ENCODE measurements around the gene MYCBP2. TPM values are rescaled to one million over a fixed set of nuclear protein-coding genes. Genes with fewer than 3 reads are reported as not detected.

The MYCBP2 gene
- total and polyA plus RNA-seq, 5 donors from 2014 or later: 20.8 to 189 (median 27.8) TPM

DNA sequence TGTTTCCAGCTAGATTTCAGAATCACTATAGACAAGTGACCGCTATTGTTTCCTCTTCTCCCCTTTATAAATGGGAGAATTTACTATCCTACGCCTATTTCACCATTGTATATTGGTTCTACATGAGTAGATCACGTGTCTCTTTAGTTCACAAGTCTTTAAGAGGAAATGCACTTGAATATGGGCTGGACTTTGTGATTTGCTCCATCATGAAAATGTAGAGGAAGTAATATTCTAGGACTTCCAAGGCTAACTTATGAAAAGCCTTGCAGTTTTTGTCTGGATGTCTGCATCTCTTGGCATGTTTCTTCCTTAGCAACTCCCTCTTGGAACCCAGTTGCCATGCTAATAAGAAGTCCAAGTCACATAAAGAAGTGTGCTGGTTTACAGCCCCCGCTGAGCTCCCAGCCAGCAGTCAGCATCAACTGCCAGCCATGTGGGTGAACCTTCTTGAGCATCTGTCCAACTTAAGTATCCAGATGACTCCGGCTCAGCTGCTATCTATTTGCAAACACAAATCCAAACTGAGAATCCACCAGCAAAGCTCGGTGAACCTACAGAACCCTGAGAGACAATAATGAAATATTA lies 295.1 kb downstream of the MYCBP2 start:
- H3K27ac Mint-ChIP-seq: no peak overlapping the region
- no peak overlapping the region for H3K4me3 ChIP-seq (ENCODE audit: low read depth, low read length)
- no peak overlapping the region for H3K27ac ChIP-seq (ENCODE audit: insufficient read depth, low read length, poor library complexity, severe bottlenecking)
- H3K9me3 ChIP-seq (ENCODE audit: control insufficient read depth in 2 of 2, low read length in 2 of 2): no peaks in the 10 kb centered on the region
- no peak overlapping the region for H3K4me3 Mint-ChIP-seq
- no peaks in the 10 kb centered on the region for H3K9me3 Mint-ChIP-seq
- H3K36me3 Mint-ChIP-seq: no peaks in the 10 kb centered on the region
- H3K36me3 ChIP-seq (ENCODE audit: control insufficient read depth, insufficient read depth, low read length): no peaks in the 10 kb centered on the region
- ATAC-seq (ENCODE audit: low read depth in 2 of 2) (no peak), DNase-seq (no peak)
- no peaks in the 10 kb centered on the region for H3K27me3 ChIP-seq (ENCODE audit: control insufficient read depth, insufficient read depth, low read length)
- peaks cover 9% of the 10 kb centered on the region for H3K27me3 Mint-ChIP-seq
- H3K4me1 ChIP-seq (ENCODE audit: control insufficient read depth, insufficient read depth, low read length, poor library complexity, severe bottlenecking): peaks cover 8% of the 10 kb centered on the region
- H3K4me1 Mint-ChIP-seq: peaks cover 7 to 18% (median 10%) of the 10 kb centered on the region in 4 donors

DNA sequence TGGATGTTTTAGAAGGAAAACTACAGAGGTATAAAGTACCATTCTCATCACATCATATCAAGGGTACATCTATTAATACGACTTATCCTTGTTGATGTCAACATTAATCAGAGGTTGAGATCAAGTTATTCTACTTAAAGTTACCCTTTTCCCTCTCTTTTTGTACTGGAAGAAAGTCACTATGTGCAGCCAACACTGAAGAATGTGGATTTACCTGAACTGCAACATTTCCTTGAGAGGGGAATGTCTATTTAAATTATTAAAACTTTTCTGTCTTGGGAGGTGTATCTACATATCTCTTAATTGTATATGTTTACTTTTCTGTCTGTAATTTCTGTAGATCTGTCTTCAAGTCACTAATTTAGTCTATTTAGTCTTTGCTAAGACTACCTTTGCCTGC lies 297.5 kb downstream of the MYCBP2 start:
- ATAC-seq (ENCODE audit: low read depth in 2 of 2) (no peak), DNase-seq (no peak)
- peak overlapping the region in 2 of 4 donors; percentile 33 to 84 for H3K4me3 Mint-ChIP-seq
- no peaks in the 10 kb centered on the region for H3K9me3 Mint-ChIP-seq
- Histone ChIP-seq H3K36me3 (ENCODE audit: control insufficient read depth, insufficient read depth, low read length) (no peaks in the 10 kb centered on the region), H3K4me1 (ENCODE audit: control insufficient read depth, insufficient read depth, low read length, poor library complexity, severe bottlenecking) (peaks cover 23% of the 10 kb centered on the region), H3K27me3 (ENCODE audit: control insufficient read depth, insufficient read depth, low read length) (no peaks in the 10 kb centered on the region), H3K27ac (ENCODE audit: insufficient read depth, low read length, poor library complexity, severe bottlenecking) (no peak overlapping the region), H3K9me3 (ENCODE audit: control insufficient read depth in 2 of 2, low read length in 2 of 2) (no peaks in the 10 kb centered on the region), H3K4me3 (ENCODE audit: low read depth, low read length) (no peak overlapping the region)
- no peak overlapping the region for H3K27ac Mint-ChIP-seq
- peaks cover 11 to 35% (median 24%) of the 10 kb centered on the region in 4 donors for H3K4me1 Mint-ChIP-seq
- no peaks in the 10 kb centered on the region for H3K36me3 Mint-ChIP-seq
- H3K27me3 Mint-ChIP-seq: peaks cover 10% of the 10 kb centered on the region

DNA sequence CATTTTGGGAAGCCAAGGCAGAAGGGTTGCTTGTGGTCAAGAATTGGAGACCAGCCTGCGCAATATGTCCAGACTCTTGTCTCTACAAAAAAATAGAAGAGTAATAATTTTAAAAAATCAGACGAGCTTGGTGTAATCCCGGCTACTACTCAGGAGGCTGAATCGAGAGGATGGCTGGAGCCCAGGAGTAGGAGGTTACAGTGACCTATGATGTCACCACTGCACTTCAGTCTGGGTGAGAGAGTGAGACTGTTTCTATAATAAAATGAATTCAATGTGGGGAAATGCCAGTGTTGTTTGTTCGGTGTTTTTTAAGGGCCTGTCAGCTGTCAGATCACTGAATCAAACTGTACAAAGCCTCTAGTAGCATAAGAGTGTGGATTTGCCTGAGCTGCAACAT lies 298.7 kb downstream of the MYCBP2 start:
- Histone ChIP-seq H3K9me3 (ENCODE audit: control insufficient read depth in 2 of 2, low read length in 2 of 2) (no peaks in the 10 kb centered on the region), H3K4me1 (ENCODE audit: control insufficient read depth, insufficient read depth, low read length, poor library complexity, severe bottlenecking) (peaks cover 35% of the 10 kb centered on the region), H3K27me3 (ENCODE audit: control insufficient read depth, insufficient read depth, low read length) (no peaks in the 10 kb centered on the region), H3K36me3 (ENCODE audit: control insufficient read depth, insufficient read depth, low read length) (peaks cover 7% of the 10 kb centered on the region), H3K4me3 (ENCODE audit: low read depth, low read length) (peak overlapping the region; percentile 88), H3K27ac (ENCODE audit: insufficient read depth, low read length, poor library complexity, severe bottlenecking) (no peak overlapping the region)
- peak overlapping the region in 2 of 3 donors; percentile 91 to 96 for H3K27ac Mint-ChIP-seq
- peaks cover 22 to 45% (median 32%) of the 10 kb centered on the region in 4 donors for H3K4me1 Mint-ChIP-seq
- peaks cover 6% of the 10 kb centered on the region for H3K36me3 Mint-ChIP-seq
- ATAC-seq (ENCODE audit: low read depth in 2 of 2): no peak
- no peaks in the 10 kb centered on the region for H3K9me3 Mint-ChIP-seq
- peak in 1 of 3 donors; percentile 20 for DNase-seq
- peaks cover 10% of the 10 kb centered on the region for H3K27me3 Mint-ChIP-seq
- peak overlapping the region; percentile 91 to 98 (median 96) for H3K4me3 Mint-ChIP-seq

DNA sequence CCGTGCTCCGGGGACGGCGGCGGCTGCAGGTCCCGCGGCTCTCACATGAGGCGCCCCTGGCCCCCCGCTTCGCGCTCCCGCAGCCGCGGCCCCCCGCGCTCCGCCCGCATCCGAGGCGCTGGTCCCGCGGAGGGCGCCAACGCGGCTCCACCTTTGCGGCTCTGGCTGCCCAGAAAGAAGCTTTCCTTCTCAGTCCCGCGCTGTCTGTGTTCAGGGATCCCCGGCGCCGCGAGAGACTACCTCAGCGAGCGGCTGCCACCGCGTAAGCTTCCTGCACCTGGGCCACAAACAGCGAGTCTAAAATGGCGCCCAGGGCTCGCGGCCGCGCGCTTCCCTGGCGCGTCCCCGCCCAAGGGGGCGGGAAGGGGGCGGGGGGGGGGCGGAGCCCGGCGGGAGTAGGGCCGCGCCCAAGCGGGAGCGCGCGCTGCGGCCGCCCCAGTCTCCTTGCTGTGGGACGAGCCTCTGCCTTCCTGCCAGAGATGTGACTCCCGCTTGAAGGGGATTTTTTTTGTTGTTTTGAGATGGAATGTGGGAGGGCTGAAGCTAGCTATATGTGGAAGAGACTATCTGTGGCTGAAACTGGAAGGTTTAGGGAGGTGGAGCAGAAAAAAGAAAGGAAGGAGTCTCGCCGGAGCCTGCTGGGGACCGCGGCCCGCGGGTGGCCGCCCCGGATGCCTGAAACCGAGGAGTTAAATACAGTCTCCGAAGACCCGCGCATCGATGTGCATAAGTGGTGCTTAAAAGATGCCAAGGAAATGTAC lies 299.9 kb downstream of the MYCBP2 start, which contains the start of gene FBXL3:
Gene FBXL3, minus strand, starts transcription at position 299 of the 761 bp plus-strand sequence. CDS start 5,299 bp downstream, outside the sequence.
- Mint-ChIP-seq H3K27me3 (peaks cover 10% of the 10 kb centered on the region), H3K4me1 (peaks cover 32 to 57% (median 42%) of the 10 kb centered on the region in 4 donors), H3K4me3 (peak within 1 kb of the TSS; percentile 97 to 100 (median 98)), H3K27ac (peak within 1 kb of the TSS; percentile 96 to 100 (median 97)), H3K9me3 (no peaks in the 10 kb centered on the region), H3K36me3 (peaks cover 9% of the 10 kb centered on the region)
- H3K27me3 ChIP-seq (ENCODE audit: control insufficient read depth, insufficient read depth, low read length): no peaks in the 10 kb centered on the region
- peaks cover 47% of the 10 kb centered on the region for H3K4me1 ChIP-seq (ENCODE audit: control insufficient read depth, insufficient read depth, low read length, poor library complexity, severe bottlenecking)
- H3K36me3 ChIP-seq (ENCODE audit: control insufficient read depth, insufficient read depth, low read length): peaks cover 7% of the 10 kb centered on the region
- peak within 1 kb of the TSS; percentile 98 for H3K27ac ChIP-seq (ENCODE audit: insufficient read depth, low read length, poor library complexity, severe bottlenecking)
- peak; percentile 80 to 90 (median 87) for DNase-seq
- H3K4me3 ChIP-seq (ENCODE audit: low read depth, low read length): peak within 1 kb of the TSS; percentile 95
- ATAC-seq (ENCODE audit: low read depth in 2 of 2): peak; percentile 74 to 75
- H3K9me3 ChIP-seq (ENCODE audit: control insufficient read depth in 2 of 2, low read length in 2 of 2): no peaks in the 10 kb centered on the region

DNA sequence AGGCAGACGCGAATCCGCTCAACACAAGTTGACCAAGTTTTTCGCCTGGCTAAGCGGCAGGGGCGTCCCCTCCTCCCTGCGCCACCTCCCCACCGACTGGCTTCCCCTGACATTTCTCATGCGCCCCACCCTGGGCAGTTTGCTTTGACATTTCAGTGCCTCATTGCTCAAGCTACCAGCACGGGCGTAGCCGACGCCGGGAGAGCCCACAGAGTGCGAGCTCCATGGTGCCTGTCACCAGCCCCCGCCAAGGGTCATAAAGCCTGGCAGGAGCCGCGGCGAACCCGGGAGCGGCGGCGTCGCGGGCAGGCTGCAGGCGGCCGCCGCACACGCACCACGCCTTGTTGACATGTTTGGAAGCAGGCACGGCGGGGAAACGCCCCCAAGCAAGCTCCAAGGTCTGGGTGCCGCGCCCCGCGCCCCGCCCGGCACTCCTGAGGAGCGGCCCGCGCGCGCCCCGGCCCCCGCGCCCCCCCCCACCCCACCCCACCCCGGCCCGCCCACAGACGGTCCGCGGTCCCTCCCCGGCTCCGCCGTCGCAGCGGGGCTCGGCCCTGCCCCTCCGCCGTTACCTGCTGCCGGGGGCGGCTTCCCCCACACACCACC lies 300.5 kb downstream of the MYCBP2 start:
- ATAC-seq (ENCODE audit: low read depth in 2 of 2): peak; percentile 47 to 65
- Mint-ChIP-seq H3K27me3 (peaks cover 10% of the 10 kb centered on the region), H3K27ac (peak overlapping the region; percentile 95 to 97 (median 96)), H3K4me3 (peak overlapping the region; percentile 97 to 100 (median 98)), H3K9me3 (no peaks in the 10 kb centered on the region), H3K4me1 (peaks cover 36 to 63% (median 48%) of the 10 kb centered on the region in 4 donors), H3K36me3 (peaks cover 9% of the 10 kb centered on the region)
- peak overlapping the region; percentile 98 for H3K27ac ChIP-seq (ENCODE audit: insufficient read depth, low read length, poor library complexity, severe bottlenecking)
- H3K36me3 ChIP-seq (ENCODE audit: control insufficient read depth, insufficient read depth, low read length): peaks cover 7% of the 10 kb centered on the region
- H3K9me3 ChIP-seq (ENCODE audit: control insufficient read depth in 2 of 2, low read length in 2 of 2): no peaks in the 10 kb centered on the region
- no peaks in the 10 kb centered on the region for H3K27me3 ChIP-seq (ENCODE audit: control insufficient read depth, insufficient read depth, low read length)
- DNase-seq: peak; percentile 76 to 89 (median 77)
- peaks cover 54% of the 10 kb centered on the region for H3K4me1 ChIP-seq (ENCODE audit: control insufficient read depth, insufficient read depth, low read length, poor library complexity, severe bottlenecking)
- H3K4me3 ChIP-seq (ENCODE audit: low read depth, low read length): peak overlapping the region; percentile 95

DNA sequence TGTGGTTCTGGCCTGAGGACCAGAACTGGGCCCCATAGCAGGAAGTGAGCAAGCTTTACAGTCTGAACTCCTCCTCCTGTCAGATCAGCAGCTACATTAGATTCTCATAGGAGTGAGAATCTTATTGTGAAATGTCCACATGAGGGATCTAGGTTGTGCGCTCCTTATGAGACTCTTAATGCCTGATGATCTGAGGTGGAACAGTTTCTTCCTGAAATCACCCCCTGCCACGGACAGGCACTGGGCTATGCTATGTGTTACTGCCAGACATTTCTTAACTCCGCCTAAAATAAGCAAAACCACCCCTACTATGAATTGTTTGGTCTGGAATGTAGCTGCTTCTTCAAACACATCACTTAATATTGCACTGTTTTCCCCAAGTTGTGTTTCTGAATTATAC lies 304.6 kb downstream of the MYCBP2 start:
- no peaks in the 10 kb centered on the region for H3K9me3 ChIP-seq (ENCODE audit: control insufficient read depth in 2 of 2, low read length in 2 of 2)
- no peaks in the 10 kb centered on the region for H3K9me3 Mint-ChIP-seq
- peaks cover 28% of the 10 kb centered on the region for H3K36me3 ChIP-seq (ENCODE audit: control insufficient read depth, insufficient read depth, low read length)
- peaks cover 46 to 79% (median 61%) of the 10 kb centered on the region in 4 donors for H3K4me1 Mint-ChIP-seq
- ATAC-seq (ENCODE audit: low read depth in 2 of 2) (no peak), DNase-seq (no peak)
- H3K27me3 ChIP-seq (ENCODE audit: control insufficient read depth, insufficient read depth, low read length): no peaks in the 10 kb centered on the region
- peaks cover 81% of the 10 kb centered on the region for H3K4me1 ChIP-seq (ENCODE audit: control insufficient read depth, insufficient read depth, low read length, poor library complexity, severe bottlenecking)
- peaks cover 21% of the 10 kb centered on the region for H3K36me3 Mint-ChIP-seq
- H3K27ac Mint-ChIP-seq: peak overlapping the region in 2 of 3 donors; percentile 38 to 50
- peaks cover 5% of the 10 kb centered on the region for H3K27me3 Mint-ChIP-seq
- H3K4me3 ChIP-seq (ENCODE audit: low read depth, low read length): peak overlapping the region; percentile 41
- peak overlapping the region; percentile 97 to 100 (median 98) for H3K4me3 Mint-ChIP-seq
- H3K27ac ChIP-seq (ENCODE audit: insufficient read depth, low read length, poor library complexity, severe bottlenecking): peak overlapping the region; percentile 7

DNA sequence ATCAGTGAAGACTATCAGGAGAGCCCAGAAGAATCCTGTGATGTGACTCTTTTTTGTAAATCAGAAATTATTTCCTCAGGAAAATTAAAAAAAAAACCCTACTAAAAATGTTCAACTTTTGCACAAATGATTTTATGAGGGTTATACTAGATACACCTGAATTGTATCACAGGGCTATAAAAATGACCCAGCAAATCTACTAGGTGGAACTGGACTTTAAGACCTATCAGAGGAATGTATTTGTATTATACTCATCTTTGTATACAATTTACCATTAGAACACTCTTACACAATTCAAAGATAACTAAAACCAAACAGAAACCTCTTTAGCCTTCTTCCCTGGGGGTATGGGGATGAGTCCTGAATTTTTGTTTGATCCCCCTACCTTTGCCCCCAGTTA lies 307.1 kb downstream of the MYCBP2 start:
- Histone ChIP-seq H3K4me1 (ENCODE audit: control insufficient read depth, insufficient read depth, low read length, poor library complexity, severe bottlenecking) (peaks cover 88% of the 10 kb centered on the region), H3K9me3 (ENCODE audit: control insufficient read depth in 2 of 2, low read length in 2 of 2) (no peaks in the 10 kb centered on the region), H3K36me3 (ENCODE audit: control insufficient read depth, insufficient read depth, low read length) (peaks cover 54% of the 10 kb centered on the region), H3K4me3 (ENCODE audit: low read depth, low read length) (peak overlapping the region; percentile 41), H3K27me3 (ENCODE audit: control insufficient read depth, insufficient read depth, low read length) (no peaks in the 10 kb centered on the region), H3K27ac (ENCODE audit: insufficient read depth, low read length, poor library complexity, severe bottlenecking) (peak overlapping the region; percentile 18)
- DNase-seq: no peak
- no peak for ATAC-seq (ENCODE audit: low read depth in 2 of 2)
- Mint-ChIP-seq H3K36me3 (peaks cover 36% of the 10 kb centered on the region), H3K27ac (no peak overlapping the region), H3K9me3 (no peaks in the 10 kb centered on the region), H3K4me1 (peaks cover 53 to 87% (median 60%) of the 10 kb centered on the region in 4 donors), H3K27me3 (no peaks in the 10 kb centered on the region), H3K4me3 (peak overlapping the region in 1 of 4 donors; percentile 10)
